ENCODE measurements around the gene CRACR2B. TPM values are rescaled to one million over a fixed set of nuclear protein-coding genes. Genes with fewer than 3 reads are reported as not detected.

CRACR2B gene
- total RNA-seq, 1 donor from 2014 or later = 19.4 TPM

DNA sequence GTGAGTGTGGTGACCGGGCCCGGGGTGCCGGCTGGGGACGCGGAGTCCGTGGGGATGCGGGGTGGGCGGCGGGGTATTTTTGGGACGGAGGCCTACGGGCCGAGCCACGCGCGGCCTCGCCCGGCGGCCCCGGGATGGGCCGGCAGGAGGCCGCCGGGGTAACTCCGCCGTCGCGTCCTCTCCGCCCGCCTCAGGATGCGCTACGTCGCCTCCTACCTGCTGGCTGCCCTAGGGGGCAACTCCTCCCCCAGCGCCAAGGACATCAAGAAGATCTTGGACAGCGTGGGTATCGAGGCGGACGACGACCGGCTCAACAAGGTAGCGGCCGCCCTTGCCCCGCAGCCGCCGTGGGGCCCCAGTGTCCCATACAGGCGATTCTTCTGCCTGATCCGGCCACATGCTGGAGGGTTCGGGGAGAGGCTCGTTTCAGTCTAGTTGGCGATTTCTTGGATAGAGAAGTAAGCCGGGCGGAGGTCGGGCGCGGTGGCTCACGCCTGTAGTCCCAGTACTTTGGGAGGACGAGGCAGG lies 17.6 kb upstream of the CRACR2B start:
- no peak for DNase-seq (ENCODE audit: extremely low read depth, low read depth, low spot score)

GRCh38 chr11:811446-812245 lies 16.1 kb upstream of the CRACR2B start:
- no peak for DNase-seq (ENCODE audit: extremely low read depth, low read depth, low spot score)

GRCh38 chr11:812390-812789 lies 15.3 kb upstream of the CRACR2B start:
- DNase-seq (ENCODE audit: extremely low read depth, low read depth, low spot score) = no peak

- no peak for DNase-seq (ENCODE audit: extremely low read depth, low read depth, low spot score)
Measured at GRCh38 chr11:813072-813455, 14.7 kb upstream of the CRACR2B start.

- no peak for DNase-seq (ENCODE audit: extremely low read depth, low read depth, low spot score)
Measured at GRCh38 chr11:813456-814096, 14.1 kb upstream of the CRACR2B start.

- no peak for DNase-seq (ENCODE audit: extremely low read depth, low read depth, low spot score)
Measured at GRCh38 chr11:815675-816432, 11.9 kb upstream of the CRACR2B start.

DNA sequence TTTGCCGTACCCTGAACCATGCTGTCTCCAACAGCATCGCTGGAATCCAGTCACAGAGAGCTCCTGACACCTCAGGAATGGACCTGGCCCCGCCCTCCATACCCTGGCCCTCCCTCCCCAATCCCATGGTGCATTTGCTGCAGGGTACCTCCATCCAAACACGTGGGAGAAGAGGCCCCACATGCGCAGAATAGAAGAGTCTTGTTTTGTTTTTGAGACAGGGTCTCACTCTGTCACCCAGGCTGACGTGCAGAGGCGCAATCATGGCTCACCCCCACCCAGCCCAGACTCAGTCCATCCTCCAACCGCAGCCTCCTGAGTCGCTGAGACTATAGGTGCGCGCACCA lies 11.3 kb upstream of the CRACR2B start:
- DNase-seq (ENCODE audit: extremely low read depth, low read depth, low spot score) = no peak

DNA sequence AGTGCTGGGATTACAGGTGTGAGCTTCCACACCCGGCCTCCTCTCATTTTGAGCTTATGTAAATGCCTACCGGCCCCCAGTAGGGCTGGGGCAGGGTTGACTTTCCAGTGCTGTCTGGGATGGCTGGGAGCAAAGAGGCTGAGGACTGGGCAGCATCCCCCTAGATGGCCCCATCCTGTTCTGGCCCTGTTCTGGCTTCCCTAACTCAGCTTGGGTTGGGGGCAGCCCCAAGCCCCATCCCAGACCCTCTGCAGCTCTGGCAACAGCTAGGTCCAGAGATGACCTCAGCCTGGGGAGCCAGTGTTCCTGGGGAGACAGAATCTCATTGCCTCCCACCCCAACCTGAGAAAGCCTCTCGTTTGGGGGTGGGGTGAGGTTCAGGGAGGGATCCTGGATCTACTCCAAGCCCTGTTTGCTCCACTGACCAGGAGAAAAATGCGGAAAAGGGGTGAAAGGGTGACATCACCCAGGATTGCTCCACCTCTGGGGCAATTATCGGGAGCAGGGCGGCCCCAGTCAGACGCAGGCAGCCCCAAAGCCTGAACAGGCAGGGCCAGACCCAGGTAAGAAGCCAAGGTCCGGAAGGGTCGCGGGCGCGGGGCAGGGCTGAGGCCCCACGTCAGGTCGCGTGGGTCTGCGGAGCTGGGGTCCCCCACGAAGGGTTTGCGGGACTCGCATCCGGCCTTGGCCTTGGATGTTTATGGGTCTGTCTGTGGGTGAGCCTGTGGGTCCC lies 9.2 kb upstream of the CRACR2B start, which contains the start of gene PNPLA2:
Gene PNPLA2 (plus strand): TSS at position 519 of the 733 bp plus-strand sequence. CDS start 805 bp downstream, outside the sequence.
- no peak for DNase-seq (ENCODE audit: extremely low read depth, low read depth, low spot score)

DNA sequence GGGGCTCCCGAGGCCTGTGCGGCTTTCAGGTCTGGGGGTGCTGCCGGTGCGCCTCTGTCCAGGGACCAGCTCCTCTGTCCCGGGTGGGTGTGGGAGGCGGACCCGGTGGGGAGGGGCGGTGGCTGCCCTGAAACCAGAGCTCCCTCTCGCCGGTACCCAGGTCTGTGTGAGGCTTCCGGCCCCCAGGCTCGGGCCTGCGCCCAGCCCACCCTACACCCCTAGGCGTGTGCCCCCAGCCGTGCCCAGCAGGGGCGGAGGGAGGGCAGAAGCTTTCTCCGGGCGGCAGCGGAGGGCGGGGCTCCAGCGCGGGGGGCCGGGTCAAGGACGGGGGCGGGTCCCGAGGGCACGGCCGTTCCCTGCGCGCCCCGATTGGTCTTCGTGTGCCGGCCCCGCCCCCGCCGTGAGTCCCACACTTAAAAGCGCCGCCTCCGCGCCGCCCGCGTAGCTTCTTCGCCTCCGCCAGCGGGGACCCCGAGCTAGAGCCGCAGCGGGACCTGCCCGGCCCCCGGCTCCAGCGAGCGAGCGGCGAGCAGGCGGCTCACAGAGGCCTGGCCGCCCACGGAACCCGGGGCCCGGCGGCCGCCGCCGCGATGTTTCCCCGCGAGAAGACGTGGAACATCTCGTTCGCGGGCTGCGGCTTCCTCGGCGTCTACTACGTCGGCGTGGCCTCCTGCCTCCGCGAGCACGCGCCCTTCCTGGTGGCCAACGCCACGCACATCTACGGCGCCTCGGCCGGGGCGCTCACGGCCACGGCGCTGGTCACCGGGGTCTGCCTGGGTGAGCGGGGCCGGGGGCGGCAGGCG lies 8.4 kb upstream of the CRACR2B start:
- no peak for DNase-seq (ENCODE audit: extremely low read depth, low read depth, low spot score)

DNA sequence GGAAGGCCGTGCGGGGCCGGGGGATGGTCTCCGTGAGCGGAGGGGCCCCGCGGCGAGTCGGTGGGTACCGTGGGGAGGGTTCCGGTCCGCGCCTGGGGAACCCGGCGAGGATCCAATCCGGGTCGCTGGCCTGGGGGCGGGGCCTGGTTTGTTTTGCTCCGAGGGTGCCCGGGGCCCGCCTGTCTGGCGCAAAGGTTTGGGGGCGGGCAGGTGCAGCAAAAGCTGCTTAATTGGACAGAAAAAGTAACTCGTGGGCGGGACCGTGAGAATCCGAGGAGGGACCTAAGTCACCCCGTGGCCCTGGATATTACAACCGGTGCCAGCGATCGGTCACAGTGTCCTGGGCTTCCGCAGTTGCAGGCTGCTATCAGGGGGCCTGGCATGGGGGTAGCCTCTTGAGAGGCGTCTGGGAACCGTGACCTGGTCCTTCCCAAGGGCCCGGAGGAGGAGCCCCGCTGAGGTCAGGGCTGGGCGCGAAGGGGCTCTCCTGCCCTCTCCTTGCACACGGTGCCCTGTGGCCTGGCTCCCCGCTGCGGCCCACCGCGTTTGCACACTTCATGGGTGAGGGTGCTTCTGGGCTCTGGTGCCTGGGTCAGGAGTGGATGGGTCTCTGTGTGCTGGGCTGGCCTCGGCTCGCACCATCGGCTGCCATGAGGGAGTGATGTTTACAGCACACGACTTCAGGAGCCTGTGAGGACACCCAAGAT lies 7.6 kb upstream of the CRACR2B start:
- DNase-seq (ENCODE audit: extremely low read depth, low read depth, low spot score) = no peak

DNA sequence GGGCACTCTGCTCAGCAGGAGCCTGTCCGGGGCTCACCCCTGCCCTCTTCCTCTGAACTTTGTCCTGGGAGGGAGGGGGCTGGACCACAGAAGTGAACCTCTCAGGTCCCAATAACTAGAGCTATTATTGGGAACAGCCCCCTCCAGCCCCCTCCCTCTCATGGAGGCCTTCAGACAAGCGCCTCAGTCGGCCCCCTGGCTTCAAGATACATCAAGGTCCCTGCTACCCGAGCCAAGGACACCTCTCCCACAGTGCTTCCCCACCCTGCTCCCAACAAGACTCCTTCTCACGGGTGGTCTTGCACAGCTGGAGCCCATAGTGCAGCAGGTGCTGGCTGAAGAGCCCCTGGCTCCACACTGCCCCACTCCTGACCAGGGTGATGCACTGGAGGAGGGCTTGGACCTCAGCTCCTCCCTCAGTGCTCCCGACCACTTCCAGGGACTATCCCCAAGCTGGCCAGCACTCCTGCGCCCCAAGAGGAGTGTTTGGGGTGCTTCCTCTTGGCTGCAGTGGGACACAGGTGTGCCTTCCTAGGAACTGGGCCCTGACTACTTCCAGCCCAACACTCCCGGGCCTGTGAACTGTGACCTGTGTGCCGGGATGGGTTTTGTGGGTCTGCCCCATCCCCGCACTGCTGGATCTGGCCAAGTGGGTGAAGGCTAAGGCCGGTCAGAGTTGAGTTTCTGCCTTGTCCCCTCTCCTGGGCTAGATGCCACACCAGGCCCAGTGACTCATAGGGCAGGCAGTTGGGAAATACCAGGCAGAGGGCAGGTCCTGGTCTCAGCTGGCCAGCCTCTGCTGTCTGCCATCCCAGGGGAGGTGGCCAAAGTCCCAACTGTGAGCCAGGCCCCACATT lies 6.8 kb upstream of the CRACR2B start:
- no peak for DNase-seq (ENCODE audit: extremely low read depth, low read depth, low spot score)

DNA sequence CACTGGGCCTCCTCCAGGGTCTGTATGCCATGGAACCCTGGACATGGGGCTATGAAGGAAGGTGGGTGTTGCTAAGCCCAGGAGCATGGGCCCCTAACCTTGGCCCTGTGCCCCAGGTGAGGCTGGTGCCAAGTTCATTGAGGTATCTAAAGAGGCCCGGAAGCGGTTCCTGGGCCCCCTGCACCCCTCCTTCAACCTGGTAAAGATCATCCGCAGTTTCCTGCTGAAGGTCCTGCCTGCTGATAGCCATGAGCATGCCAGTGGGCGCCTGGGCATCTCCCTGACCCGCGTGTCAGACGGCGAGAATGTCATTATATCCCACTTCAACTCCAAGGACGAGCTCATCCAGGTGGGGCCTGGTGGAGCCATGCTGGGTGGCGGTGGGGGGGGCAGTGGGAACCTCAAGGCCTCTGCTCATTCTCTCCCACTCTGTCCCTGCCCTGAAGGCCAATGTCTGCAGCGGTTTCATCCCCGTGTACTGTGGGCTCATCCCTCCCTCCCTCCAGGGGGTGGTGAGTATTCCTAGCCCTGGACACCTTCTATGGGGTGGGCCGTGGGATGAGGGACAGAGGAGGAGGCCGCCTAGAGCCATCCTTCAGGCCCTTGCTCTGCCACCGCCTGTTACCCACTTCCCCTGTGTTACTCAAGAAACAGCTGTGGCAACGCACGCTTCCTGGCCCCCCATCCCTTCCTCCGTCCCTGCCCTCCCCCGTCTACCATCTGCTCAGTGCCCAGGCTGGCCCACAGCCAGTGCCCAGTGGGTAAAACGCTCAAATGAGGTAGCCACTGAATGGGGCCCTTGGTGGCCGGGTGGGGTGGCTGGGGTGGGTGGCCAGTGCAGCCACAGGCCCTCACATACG lies 6.0 kb upstream of the CRACR2B start:
- DNase-seq (ENCODE audit: extremely low read depth, low read depth, low spot score) = no peak

- DNase-seq (ENCODE audit: extremely low read depth, low read depth, low spot score) = no peak
Measured at GRCh38 chr11:823441-824291, 4.1 kb upstream of the CRACR2B start.

GRCh38 chr11:824292-824880 lies 3.3 kb upstream of the CRACR2B start:
- DNase-seq (ENCODE audit: extremely low read depth, low read depth, low spot score) = no peak

DNA sequence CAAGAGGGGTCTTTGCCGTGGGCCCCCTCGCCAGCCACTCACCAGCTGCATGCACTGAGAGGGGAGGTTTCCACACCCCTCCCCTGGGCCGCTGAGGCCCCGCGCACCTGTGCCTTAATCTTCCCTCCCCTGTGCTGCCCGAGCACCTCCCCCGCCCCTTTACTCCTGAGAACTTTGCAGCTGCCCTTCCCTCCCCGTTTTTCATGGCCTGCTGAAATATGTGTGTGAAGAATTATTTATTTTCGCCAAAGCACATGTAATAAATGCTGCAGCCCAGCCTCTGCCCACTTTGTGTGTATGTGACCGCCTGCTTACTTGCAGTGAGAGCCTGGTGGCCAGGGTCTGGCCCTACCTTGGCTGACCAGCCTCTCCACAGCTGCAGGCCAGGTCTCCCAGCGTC lies 2.8 kb upstream of the CRACR2B start:
- DNase-seq (ENCODE audit: extremely low read depth, low read depth, low spot score) = no peak
